ENCODE data around the gene CT47C1. TPM values are rescaled to one million over a fixed set of nuclear protein-coding genes. Genes with fewer than 3 reads are reported as not detected.

CT47C1 gene
- total and polyA plus RNA-seq, 2 donors (not counting 1 experiment from before 2014, with no cell fraction given): not detected

Other genes starting within 250 kb of the CT47C1 start
- gene ZCCHC12, start 249.2 kb upstream of the CT47C1 start, total RNA-seq: 0.17 and 0.32 TPM in 2 replicates
- gene ZCCHC12, start 249.2 kb upstream of the CT47C1 start, polyA plus RNA-seq: 0.14 TPM in 1 of 2 replicates, not detected in the other
- 1.2 and 1.7 TPM in 2 replicates for gene LONRF3, start 98.4 kb upstream of the CT47C1 start, total RNA-seq
- 0.07 and 0.13 TPM in 2 replicates for gene LONRF3, start 98.4 kb upstream of the CT47C1 start, polyA plus RNA-seq
- not detected in 2 replicates for gene KIAA1210, start 54.8 kb downstream of the CT47C1 start, total RNA-seq
- not detected in 2 replicates for gene KIAA1210, start 54.8 kb downstream of the CT47C1 start, polyA plus RNA-seq
- 9.0 and 9.1 TPM in 2 replicates for gene PGRMC1, start 163.3 kb downstream of the CT47C1 start, total RNA-seq
- 5.4 and 5.6 TPM in 2 replicates for gene PGRMC1, start 163.3 kb downstream of the CT47C1 start, polyA plus RNA-seq

Data from B cell (primary cell).